NCI-H524 (cell line): ENCODE measurements around the gene RBP7.
"Not testable (repeated sequence)": the region's sequence is repeated elsewhere in the genome, so short reads cannot be mapped to it uniquely, and the experiment has no call there.

Source experiments
- DNase-seq, 2 experiments: peaks; one replicate each; lab custom pipeline; 2025; lab: John Stamatoyannopoulos, UW

The RBP7 gene

DNA sequence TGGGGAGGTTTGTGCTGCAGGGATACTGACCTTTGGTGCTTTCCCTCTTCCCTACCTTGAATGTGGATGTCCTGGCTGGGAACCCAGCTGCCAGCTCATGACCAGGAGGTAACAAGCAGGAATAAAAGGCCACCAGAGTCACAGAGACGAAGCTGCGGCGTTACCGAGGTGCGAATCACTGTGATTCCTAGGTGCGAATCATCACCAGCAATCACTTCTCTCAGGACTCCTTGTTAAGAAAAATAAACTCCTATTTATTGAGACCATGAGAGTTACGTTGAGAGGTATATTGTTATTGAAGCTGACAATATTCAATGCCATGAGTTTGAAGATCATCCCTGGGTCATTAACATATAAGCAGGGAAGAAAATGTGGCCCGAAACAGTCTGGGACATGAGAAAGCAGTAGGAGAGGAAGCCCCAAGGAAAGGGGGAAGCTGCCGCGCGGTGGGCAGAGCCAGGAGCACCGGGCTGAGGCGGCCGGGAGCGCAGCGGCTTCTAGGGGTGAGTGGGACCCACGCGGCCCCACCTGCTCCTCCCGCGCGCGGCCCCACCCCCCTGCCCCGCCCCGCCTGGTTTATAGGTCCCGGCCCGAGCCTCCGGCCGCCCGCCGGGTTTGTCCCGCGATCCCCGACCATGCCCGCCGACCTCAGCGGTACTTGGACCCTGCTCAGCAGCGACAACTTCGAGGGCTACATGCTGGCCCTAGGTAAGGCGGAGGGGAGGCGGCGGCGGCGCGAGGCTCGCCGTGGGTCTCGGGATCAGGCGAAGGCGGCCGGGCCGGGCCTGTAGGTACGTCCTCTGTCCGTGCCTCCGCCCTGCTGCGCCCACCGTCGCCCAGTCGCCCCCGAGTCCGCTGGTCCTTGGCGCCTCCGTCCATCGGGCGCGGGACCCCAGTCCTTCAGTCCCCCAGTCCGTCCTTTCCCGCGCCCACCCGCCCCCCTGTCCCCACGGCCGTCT lies at the start of gene RBP7:
RBP7 (plus strand) TSS at position 605 of the 959 bp plus-strand sequence; CDS start at position 636, 31 bp downstream.
- no peak for DNase-seq

GRCh38 chr1:9957726-9958125 lies 39.3 kb upstream of the RBP7 start:
- no peak for DNase-seq

GRCh38 chr1:9960011-9960410 lies 37.0 kb upstream of the RBP7 start:
- DNase-seq: no peak

DNA sequence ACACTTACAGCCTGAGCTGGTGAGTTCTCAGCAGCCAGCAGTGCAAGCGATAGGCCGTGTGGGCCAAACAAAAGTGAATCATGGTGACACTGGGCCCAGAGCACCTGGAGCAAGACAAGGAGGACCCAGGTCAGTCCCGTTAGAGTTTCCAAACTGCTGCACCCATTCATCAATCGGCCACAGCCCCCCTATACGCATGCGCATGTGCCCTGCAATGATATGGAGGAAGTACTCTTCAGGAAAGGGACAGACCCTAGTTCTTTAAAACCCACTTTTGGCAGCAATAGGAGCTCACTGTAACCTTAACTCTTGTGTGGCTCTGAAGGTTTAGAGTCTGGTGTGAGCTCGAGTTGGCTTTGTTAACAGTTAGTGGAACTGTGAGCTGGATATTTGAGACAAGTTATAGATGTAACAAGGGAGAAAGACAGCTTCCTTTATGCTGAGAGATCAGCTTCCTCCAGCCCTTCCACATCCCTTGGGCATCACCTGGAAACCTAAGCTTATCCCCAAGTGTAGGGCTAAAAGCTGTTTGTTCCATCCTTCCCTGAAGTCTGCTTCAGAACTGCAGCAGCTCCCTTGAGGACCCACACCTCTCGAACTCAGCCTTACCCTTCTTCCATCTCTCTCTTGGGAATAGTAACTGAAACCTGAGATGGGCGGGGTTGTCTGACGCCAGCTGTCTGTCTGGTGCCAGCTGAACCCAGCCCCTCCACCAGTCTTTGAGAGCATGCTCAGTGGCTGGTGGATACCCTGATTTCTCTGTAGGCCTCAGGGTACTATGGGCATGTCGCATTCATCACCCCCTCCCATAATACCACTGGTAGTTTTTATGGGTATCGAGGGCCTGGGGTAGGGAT lies 36.1 kb upstream of the RBP7 start:
- DNase-seq: peak; percentile 97 to 98

GRCh38 chr1:9984253-9984652 lies 12.8 kb upstream of the RBP7 start:
- no peak for DNase-seq

DNA sequence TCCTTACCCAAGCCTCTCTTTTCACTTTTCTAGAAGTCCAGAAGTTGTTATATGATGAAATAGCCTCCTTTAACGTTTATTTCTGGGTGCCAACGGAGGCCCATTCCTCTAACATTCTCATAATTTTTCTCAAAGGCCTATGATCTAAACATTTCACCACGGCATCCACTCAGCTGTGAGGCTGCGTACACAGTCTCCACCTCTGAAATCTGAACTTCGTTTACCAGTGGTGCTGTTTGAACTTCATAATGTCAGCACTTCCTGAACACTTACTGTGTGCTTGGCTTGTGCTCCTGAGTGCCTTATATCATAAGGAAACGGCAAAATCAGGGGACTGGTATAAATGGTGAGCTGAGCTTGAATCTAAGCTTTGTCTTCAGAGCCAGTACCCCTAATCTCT lies 12.0 kb upstream of the RBP7 start:
- DNase-seq: no peak

- no peak for DNase-seq
These were observed 7.3 kb upstream of the RBP7 start for GRCh38 chr1:9989773-9990172.

- no peak for DNase-seq
These were observed 6.1 kb upstream of the RBP7 start for GRCh38 chr1:9990944-9991343.

- DNase-seq: no peak
These were observed 4.1 kb upstream of the RBP7 start for GRCh38 chr1:9992910-9993309.

GRCh38 chr1:9993561-9994075 lies 3.4 kb upstream of the RBP7 start:
- no peak for DNase-seq

- DNase-seq: no peak
These were observed 4.1 kb downstream of the RBP7 start for GRCh38 chr1:10001016-10001665.

DNA sequence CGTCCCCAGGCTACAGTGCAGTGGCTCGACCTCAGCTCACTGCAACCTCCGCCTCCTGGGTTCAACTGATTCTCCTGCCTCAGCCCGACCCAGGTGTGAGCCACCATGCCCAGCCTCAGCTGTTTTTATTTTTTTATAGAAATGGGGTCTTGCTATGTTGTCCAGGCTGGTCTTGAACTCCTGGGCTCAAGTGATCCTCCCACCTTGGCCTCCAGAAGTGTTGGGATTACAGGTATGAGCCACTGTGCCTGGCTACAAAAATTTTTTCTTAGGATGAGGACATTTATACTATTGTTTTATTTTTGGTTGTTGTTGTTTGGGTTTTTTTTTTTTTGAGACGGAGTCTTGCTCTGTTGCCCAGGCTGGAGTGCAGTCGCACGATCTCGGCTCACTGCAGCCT lies 8.2 kb downstream of the RBP7 start:
- not testable (repeated sequence) for DNase-seq

GRCh38 chr1:10007169-10007568 lies 10.1 kb downstream of the RBP7 start:
- DNase-seq: no peak

- DNase-seq: no peak
These were observed 17.0 kb downstream of the RBP7 start for GRCh38 chr1:10014016-10014415.

GRCh38 chr1:10019561-10019960 lies 22.5 kb downstream of the RBP7 start:
- no peak for DNase-seq

GRCh38 chr1:10020086-10020485 lies 23.1 kb downstream of the RBP7 start:
- no peak for DNase-seq

DNA sequence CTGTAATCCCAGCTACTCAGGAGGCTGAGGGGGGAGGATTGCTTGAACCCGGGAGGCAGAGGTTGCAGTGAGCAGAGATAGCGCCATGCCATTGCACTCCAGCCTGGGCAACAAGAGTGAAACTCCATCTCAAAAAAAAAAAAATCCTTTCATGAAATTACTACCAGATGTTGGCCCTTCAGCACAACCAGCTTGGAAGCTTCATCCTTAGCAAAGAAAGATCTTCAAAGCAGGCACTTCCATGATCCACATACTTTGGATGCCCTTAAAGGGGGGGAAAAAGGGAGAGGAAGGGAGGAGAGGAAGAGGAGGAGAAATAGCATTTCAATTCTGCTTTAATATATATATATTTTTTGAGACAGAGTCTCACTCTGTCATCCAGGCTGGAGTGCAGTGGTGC lies 23.6 kb downstream of the RBP7 start:
- not testable (repeated sequence) for DNase-seq

DNA sequence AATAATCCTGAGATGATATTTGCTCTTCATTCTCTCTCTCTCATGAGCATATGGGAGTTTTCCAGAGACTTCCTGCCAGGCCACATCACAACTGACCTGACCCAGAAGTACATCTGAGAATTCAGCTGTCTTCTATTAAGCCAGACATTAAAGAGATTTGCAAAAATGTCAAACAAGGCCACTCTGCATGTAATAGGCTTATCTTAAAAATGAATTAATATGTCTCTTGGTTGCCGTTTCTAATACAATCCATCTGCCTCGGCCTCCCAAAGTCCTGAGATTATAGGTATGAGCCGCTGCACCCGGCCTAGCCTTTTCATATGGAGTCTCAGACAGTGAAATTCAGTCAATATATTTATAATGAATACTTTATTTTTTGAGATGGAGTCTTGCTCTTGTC lies 25.0 kb downstream of the RBP7 start:
- peak in 1 of 2 experiments; percentile 37 for DNase-seq

DNA sequence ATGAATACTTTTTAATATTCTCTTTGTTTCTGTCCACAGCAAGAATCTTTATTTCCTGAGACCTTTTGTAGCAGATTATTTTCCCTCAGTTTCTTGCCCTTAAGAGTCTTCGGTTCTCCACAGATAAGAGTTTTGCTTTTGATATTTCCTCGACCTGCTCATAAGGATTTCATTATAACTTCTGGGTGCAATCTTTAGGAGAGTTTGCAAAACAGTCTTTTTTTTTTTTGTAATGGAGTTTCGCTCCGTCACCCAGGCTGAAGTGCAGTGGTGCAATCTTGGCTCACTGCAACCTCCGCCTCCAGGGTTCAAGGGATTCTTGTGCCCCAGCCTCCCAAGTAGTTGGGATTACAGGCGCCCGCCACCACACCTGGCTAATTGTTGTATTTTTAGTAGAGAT lies 25.6 kb downstream of the RBP7 start:
- no peak for DNase-seq

DNA sequence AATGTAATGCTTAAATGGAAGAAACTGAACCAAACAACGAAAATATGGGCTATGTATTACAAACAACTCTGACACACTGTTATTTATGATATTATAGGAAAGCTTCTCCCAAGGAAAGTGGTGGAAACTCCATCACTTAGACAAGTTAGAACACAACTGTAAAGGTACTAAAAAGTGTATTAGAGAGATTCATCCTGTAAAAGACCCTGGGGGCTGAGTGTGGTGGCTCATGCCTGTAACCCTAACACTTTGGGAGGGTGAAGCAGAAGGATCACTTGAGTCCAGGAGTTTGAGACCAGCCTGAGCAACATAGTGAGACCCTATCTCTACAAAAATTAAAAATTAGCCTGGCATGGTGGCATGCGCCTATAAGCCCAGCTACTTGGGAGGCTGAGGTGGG lies 28.3 kb downstream of the RBP7 start:
- DNase-seq: no peak

GRCh38 chr1:10027027-10027426 lies 30.0 kb downstream of the RBP7 start:
- no peak for DNase-seq

DNA sequence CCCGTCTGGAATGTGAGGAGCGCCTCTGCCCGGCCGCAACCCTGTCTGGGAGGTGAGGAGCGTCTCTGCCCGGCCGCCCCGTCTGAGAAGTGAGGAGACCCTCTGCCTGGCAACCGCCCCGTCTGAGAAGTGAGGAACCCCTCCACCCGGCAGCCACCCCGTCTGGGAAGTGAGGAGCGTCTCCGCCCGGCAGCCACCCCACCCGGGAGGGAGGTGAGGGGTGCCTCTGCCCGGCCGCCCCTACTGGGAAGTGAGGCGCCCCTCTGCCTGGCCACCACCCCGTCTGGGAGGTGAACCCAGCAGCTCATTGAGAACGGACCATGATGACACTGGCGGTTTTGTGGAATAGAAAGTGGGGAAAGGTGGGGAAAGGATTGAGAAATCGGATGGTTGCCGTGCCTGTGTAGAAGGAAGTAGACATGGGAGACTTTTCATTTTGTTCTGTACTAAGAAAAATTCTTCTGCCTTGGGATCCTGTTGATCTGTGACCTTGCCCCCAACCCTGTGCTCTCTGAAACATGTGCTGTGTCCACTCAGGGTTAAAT lies 32.0 kb downstream of the RBP7 start:
- not testable (repeated sequence) for DNase-seq
